ENCODE data around the gene TMEM43.
"Not testable (repeated sequence)": the region's sequence is repeated elsewhere in the genome, so short reads cannot be mapped to it uniquely, and the experiment has no call there.

Gene TMEM43, protein sequence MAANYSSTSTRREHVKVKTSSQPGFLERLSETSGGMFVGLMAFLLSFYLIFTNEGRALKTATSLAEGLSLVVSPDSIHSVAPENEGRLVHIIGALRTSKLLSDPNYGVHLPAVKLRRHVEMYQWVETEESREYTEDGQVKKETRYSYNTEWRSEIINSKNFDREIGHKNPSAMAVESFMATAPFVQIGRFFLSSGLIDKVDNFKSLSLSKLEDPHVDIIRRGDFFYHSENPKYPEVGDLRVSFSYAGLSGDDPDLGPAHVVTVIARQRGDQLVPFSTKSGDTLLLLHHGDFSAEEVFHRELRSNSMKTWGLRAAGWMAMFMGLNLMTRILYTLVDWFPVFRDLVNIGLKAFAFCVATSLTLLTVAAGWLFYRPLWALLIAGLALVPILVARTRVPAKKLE

DNA sequence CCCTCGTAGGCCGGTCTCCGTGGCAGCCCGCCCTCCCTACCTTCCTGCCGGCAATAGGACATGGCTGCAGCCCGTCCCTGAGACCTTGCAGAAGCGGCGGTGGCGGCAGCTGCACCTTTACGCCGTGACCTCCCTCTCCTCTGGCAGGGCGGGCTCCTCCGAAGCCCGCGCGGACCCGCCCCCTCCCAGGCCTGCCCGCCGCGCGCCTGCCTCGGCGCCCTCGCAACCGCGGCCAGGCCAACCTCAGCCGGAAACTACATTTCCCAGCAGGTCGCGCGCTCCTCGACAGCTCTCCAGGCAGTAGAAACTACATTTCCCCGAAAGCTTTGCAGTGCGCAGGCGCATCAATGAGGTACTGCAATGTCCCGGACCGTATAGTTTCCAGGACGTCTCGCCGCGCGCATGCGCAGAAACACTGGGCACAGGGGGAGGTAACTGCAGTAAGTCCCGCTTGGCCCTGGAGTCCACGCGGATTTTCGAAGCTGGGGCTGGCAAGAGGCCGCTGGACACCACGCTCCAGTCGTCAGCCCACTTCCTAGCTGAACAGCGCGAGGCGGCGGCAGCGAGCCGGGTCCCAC is at the start of gene TMEM43, which contains the start of gene CHCHD4:
TSS of gene TMEM43 (plus strand) at position 438 of the 578 bp plus-strand sequence. CDS start 142 bp downstream, outside the sequence.
TSS of gene CHCHD4 (minus strand) at position 256 of the 578 bp plus-strand sequence. CDS start at position 62, 194 bp downstream.
- no peaks in the 10 kb centered on the region for H3K27me3 ChIP-seq (ENCODE audit: control insufficient read depth, insufficient read depth, low read length)
- H3K4me1 ChIP-seq (ENCODE audit: control insufficient read depth, insufficient read depth, low read length), result peaks cover 35% of the 10 kb centered on the region
- peaks cover 44% of the 10 kb centered on the region for H3K36me3 ChIP-seq (ENCODE audit: control insufficient read depth, insufficient read depth, low read length)
- peaks cover 10% of the 10 kb centered on the region for H3K9me3 ChIP-seq (ENCODE audit: control insufficient read depth, insufficient read depth, low read depth, low read length)
- H3K9ac ChIP-seq (ENCODE audit: low read length), result peak within 1 kb of the TSS; percentile 91
- H3K4me3 ChIP-seq (ENCODE audit: low read depth, low read length), result peak within 1 kb of the TSS; percentile 96
- H3K27ac ChIP-seq (ENCODE audit: low read depth, low read length), result peak within 1 kb of the TSS; percentile 83; the same call in 1 of the 2 replicates

DNA sequence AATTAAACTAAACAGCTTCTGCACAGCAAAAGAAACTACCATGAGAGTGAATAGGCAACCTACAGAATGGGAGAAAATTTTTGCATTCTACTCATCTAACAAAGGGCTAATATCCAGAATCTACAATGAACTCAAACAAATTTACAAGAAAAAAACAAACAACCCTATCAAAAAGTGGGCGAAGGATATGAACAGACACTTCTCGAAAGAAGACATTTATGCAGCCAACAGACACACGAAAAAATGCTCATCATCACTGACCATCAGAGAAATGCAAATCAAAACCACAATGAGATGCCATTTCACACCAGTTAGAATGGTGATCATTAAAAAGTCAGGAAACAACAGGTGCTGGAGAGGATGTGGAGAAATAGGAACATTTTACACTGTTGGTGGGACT is 49.6 kb upstream of the TMEM43 start:
- H3K9me3 ChIP-seq (ENCODE audit: control insufficient read depth, insufficient read depth, low read depth, low read length), result peaks cover 25% of the 10 kb centered on the region
- H3K4me3 ChIP-seq (ENCODE audit: low read depth, low read length); H3K27me3 ChIP-seq (ENCODE audit: control insufficient read depth, insufficient read depth, low read length); H3K4me1 ChIP-seq (ENCODE audit: control insufficient read depth, insufficient read depth, low read length); H3K27ac ChIP-seq (ENCODE audit: low read depth, low read length); H3K9ac ChIP-seq (ENCODE audit: low read length); H3K36me3 ChIP-seq (ENCODE audit: control insufficient read depth, insufficient read depth, low read length): not testable (repeated sequence)

DNA sequence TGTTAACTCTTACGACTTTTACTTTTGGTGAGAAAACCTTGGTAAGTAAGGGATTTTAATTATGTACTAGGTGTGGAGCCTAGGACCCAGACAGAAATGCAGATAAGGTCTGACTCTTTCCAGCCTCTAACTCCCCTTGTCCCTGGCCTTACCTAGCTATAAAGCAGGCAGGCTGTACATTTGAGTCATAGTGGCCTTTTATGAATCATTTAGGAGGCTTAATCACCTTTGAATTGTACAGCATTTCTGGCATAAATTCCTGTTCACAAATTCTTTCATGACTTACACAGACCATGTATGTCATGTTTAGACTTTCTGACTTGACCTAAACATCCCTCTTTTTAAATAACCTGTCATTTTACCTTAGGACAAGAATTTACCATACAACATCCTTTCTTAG is 47.5 kb upstream of the TMEM43 start:
- no peaks in the 10 kb centered on the region for H3K27me3 ChIP-seq (ENCODE audit: control insufficient read depth, insufficient read depth, low read length)
- H3K9me3 ChIP-seq (ENCODE audit: control insufficient read depth, insufficient read depth, low read depth, low read length), result peaks cover 36% of the 10 kb centered on the region
- H3K9ac ChIP-seq (ENCODE audit: low read length), result no peak overlapping the region
- H3K27ac ChIP-seq (ENCODE audit: low read depth, low read length), result no peak overlapping the region
- no peak overlapping the region for H3K4me3 ChIP-seq (ENCODE audit: low read depth, low read length)
- no peaks in the 10 kb centered on the region for H3K4me1 ChIP-seq (ENCODE audit: control insufficient read depth, insufficient read depth, low read length)
- no peaks in the 10 kb centered on the region for H3K36me3 ChIP-seq (ENCODE audit: control insufficient read depth, insufficient read depth, low read length)

DNA sequence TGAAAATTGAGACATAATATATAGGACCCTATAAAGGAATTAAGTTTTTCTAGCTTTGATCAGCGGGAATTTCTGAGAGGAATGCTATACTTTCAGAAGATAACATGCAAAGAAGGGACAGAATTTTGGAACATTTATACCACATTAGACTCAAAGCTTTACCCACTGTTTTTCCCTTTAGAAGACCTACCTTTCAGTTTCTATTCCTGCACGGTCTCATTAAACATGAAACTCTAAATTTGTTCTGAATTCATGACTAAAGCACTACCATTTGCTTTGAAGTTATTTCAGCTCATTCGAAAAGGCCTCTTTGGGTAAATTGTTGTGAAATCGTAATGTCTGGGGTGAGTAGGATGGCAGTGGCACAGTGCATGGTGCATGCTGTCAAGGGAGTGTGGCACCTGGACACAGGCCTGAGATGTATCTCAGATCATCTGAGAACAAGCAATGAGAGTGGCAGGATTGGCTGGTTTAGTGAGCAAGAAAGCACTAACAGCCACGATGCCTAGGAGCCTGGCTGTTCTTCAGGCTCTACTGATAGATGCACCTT is 42.7 kb upstream of the TMEM43 start:
- H3K4me3 ChIP-seq (ENCODE audit: low read depth, low read length), result no peak overlapping the region
- H3K27ac ChIP-seq (ENCODE audit: low read depth, low read length), result no peak overlapping the region
- no peak overlapping the region for H3K9ac ChIP-seq (ENCODE audit: low read length)

DNA sequence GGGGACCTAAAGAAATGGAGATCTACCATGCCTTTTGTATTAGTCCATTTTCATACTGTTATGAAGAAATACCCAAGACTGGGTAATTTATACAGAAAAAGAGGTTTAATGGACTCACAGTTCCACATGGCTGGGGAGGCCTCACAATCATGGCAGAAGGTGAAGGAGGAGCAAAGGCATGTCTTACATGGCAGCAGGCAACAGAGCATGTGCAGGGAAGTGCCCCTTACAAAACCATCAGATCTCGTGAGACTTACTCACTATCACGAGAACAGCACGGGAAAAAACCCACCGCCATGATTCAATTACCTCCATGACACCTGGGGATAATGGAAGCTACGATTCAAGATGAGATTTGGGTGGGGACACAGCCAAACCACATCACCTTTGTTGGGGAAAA is 37.4 kb upstream of the TMEM43 start:
- not testable (repeated sequence) for H3K27ac ChIP-seq (ENCODE audit: low read depth, low read length); H3K27me3 ChIP-seq (ENCODE audit: control insufficient read depth, insufficient read depth, low read length); H3K4me3 ChIP-seq (ENCODE audit: low read depth, low read length); H3K9ac ChIP-seq (ENCODE audit: low read length); H3K36me3 ChIP-seq (ENCODE audit: control insufficient read depth, insufficient read depth, low read length); H3K4me1 ChIP-seq (ENCODE audit: control insufficient read depth, insufficient read depth, low read length)
- H3K9me3 ChIP-seq (ENCODE audit: control insufficient read depth, insufficient read depth, low read depth, low read length), result peaks cover 38% of the 10 kb centered on the region

More for the DNA sequence above, 42.7 kb upstream of the TMEM43 start:
- Histone ChIP-seq H3K36me3 (ENCODE audit: control insufficient read depth, insufficient read depth, low read length) (no peaks in the 10 kb centered on the region), H3K9me3 (ENCODE audit: control insufficient read depth, insufficient read depth, low read depth, low read length) (peaks cover 51% of the 10 kb centered on the region), H3K4me1 (ENCODE audit: control insufficient read depth, insufficient read depth, low read length) (no peaks in the 10 kb centered on the region), H3K27me3 (ENCODE audit: control insufficient read depth, insufficient read depth, low read length) (no peaks in the 10 kb centered on the region)

DNA sequence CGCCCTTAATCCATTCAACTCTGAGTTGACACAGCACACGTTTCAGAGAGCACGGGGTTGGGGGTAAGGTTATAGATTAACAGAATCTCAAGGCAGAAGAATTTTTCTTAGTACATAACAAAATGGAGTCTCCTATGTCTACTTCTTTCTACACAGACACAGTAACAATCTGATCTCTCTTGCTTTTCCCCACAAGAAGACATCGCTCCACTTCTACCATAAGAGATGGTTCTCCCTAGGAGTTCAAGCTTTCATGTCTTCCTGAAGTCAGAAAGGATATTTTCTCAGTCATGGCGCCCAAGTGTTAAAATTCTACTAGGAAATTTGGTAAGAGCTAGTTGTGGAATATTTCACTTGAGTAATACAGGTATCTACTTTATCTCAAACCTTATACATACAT is 32.9 kb upstream of the TMEM43 start:
- Histone ChIP-seq H3K9ac (ENCODE audit: low read length) (peak overlapping the region; percentile 34), H3K27ac (ENCODE audit: low read depth, low read length) (peak overlapping the region; percentile 61; the same call in 1 of the 2 replicates), H3K9me3 (ENCODE audit: control insufficient read depth, insufficient read depth, low read depth, low read length) (peaks cover 22% of the 10 kb centered on the region)
- not testable (repeated sequence) for H3K27me3 ChIP-seq (ENCODE audit: control insufficient read depth, insufficient read depth, low read length); H3K4me3 ChIP-seq (ENCODE audit: low read depth, low read length); H3K4me1 ChIP-seq (ENCODE audit: control insufficient read depth, insufficient read depth, low read length); H3K36me3 ChIP-seq (ENCODE audit: control insufficient read depth, insufficient read depth, low read length)

DNA sequence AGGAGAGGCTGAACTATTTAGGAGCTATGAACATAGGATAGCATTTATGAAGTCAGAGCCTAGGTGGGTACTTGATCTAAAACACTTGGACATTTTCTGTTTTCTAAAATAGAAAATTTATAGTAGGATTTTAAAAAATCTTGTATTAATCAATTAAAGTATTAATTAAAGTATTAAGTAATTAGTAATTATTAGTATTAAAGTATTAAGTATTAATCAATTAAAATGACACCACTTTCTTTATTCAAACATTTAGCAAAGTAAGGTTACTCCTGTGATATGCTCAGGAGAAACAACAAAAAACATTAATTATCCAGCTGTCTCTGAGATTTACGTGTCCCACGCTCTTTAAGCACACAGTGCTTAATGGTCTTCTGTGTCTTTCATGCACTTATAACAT is 32.4 kb upstream of the TMEM43 start:
- H3K9me3 ChIP-seq (ENCODE audit: control insufficient read depth, insufficient read depth, low read depth, low read length), result peaks cover 20% of the 10 kb centered on the region
- H3K4me1 ChIP-seq (ENCODE audit: control insufficient read depth, insufficient read depth, low read length), result peaks cover 9% of the 10 kb centered on the region
- H3K9ac ChIP-seq (ENCODE audit: low read length), result no peak overlapping the region
- H3K27me3 ChIP-seq (ENCODE audit: control insufficient read depth, insufficient read depth, low read length), result no peaks in the 10 kb centered on the region
- H3K36me3 ChIP-seq (ENCODE audit: control insufficient read depth, insufficient read depth, low read length), result no peaks in the 10 kb centered on the region
- H3K4me3 ChIP-seq (ENCODE audit: low read depth, low read length), result no peak overlapping the region
- H3K27ac ChIP-seq (ENCODE audit: low read depth, low read length), result peak overlapping the region; percentile 61; the same call in 1 of the 2 replicates

DNA sequence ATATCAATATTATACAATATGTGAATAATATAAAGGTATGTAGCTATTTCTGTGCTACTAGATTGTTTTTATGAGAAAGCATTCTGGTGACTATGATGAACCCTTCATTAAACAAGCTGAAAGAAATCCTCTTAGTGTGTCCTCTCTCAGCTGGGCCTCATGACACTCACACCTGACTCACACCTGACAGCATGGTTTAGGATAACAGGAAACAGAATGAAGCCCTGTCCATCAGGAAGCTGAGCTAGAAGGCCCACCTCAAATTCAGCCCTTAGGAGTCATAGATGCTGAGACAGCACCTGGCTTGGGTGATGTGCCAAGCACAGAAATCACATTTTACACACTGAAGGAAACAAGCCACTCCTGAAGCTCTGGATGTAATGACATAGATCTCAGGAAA is 31.0 kb upstream of the TMEM43 start:
- no peak overlapping the region for H3K27ac ChIP-seq (ENCODE audit: low read depth, low read length)
- H3K4me1 ChIP-seq (ENCODE audit: control insufficient read depth, insufficient read depth, low read length), result peaks cover 9% of the 10 kb centered on the region
- H3K9me3 ChIP-seq (ENCODE audit: control insufficient read depth, insufficient read depth, low read depth, low read length), result peaks cover 13% of the 10 kb centered on the region; the same call in 1 of the 2 replicates
- no peaks in the 10 kb centered on the region for H3K36me3 ChIP-seq (ENCODE audit: control insufficient read depth, insufficient read depth, low read length)
- H3K4me3 ChIP-seq (ENCODE audit: low read depth, low read length), result no peak overlapping the region
- H3K9ac ChIP-seq (ENCODE audit: low read length), result no peak overlapping the region
- no peaks in the 10 kb centered on the region for H3K27me3 ChIP-seq (ENCODE audit: control insufficient read depth, insufficient read depth, low read length)

DNA sequence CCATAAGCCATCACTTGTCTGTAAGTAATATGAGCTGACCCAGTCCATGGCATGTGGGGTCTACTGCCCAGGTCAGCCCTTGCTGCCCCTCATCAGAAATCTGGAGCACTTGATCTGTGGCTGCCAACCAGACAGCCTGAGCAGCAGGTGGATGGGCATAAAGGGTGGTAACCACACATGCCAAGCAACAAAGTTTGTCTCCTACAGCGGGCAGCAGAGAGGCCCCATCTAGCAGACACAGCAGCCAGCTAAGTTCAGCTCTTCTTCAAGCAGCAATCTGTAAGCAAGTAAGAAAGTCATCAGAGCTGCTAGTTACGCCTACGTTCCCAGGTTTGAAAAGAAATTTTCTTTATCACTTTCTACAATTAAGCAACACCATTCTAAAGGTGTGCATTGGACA is 28.1 kb upstream of the TMEM43 start:
- peaks cover 4% of the 10 kb centered on the region; the same call in 1 of the 2 replicates for H3K9me3 ChIP-seq (ENCODE audit: control insufficient read depth, insufficient read depth, low read depth, low read length)
- no peak overlapping the region for H3K4me3 ChIP-seq (ENCODE audit: low read depth, low read length)
- no peaks in the 10 kb centered on the region for H3K36me3 ChIP-seq (ENCODE audit: control insufficient read depth, insufficient read depth, low read length)
- H3K27me3 ChIP-seq (ENCODE audit: control insufficient read depth, insufficient read depth, low read length), result no peaks in the 10 kb centered on the region
- H3K4me1 ChIP-seq (ENCODE audit: control insufficient read depth, insufficient read depth, low read length), result peaks cover 5% of the 10 kb centered on the region
- H3K9ac ChIP-seq (ENCODE audit: low read length), result no peak overlapping the region
- no peak overlapping the region for H3K27ac ChIP-seq (ENCODE audit: low read depth, low read length)

DNA sequence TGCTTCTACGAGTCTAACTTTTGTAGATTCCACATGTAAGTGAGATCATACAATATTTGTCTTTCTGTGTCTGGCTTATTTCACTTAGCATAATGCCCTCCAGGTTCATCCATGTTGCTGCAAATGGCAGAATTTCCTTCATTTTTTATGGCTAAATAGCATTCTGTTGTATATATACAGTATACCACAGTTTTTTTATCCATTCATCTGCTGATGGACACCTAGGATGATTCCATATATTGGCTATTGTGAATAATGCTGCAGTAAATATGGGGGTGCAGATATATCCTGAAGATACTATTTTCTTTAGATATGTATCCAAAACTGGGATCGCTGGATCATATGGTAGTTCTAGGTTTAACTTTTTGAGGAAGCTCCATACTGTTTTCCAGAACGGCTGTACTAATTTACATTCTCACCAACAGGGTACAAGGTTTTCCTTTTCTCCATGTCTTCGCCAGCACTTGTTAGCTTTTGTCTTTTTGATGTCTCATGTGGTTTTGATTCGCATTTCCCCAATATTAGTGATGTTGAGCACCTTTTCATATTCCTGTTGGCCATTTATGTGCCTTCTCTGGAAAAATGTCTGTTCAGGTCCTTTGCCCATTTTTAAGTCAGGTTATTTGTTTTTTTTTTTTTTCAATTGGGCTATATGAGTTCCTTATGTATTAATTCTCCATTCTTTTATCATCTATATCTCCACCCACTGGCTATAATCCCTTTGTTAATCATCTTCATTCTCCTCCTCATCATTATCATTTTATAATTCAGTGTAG is 27.0 kb upstream of the TMEM43 start:
- Histone ChIP-seq H3K4me1 (ENCODE audit: control insufficient read depth, insufficient read depth, low read length) (no peaks in the 10 kb centered on the region), H3K9me3 (ENCODE audit: control insufficient read depth, insufficient read depth, low read depth, low read length) (peaks cover 4% of the 10 kb centered on the region; the same call in 1 of the 2 replicates), H3K9ac (ENCODE audit: low read length) (no peak overlapping the region), H3K27ac (ENCODE audit: low read depth, low read length) (no peak overlapping the region), H3K27me3 (ENCODE audit: control insufficient read depth, insufficient read depth, low read length) (no peaks in the 10 kb centered on the region), H3K4me3 (ENCODE audit: low read depth, low read length) (no peak overlapping the region), H3K36me3 (ENCODE audit: control insufficient read depth, insufficient read depth, low read length) (no peaks in the 10 kb centered on the region)
